HG03469 (cell line): ENCODE measurements around the gene INO80B.

Experiments used
- ATAC-seq: cut with Tn5 transposase; IDR thresholded peaks from one replicate; pipeline ENCODE4 v1.9.1; 2021; ENCODE audit warnings: mild to moderate bottlenecking, moderate library complexity, moderate number of reproducible peaks; ENCODE audit not compliant: unreplicated experiment

The INO80B gene

DNA sequence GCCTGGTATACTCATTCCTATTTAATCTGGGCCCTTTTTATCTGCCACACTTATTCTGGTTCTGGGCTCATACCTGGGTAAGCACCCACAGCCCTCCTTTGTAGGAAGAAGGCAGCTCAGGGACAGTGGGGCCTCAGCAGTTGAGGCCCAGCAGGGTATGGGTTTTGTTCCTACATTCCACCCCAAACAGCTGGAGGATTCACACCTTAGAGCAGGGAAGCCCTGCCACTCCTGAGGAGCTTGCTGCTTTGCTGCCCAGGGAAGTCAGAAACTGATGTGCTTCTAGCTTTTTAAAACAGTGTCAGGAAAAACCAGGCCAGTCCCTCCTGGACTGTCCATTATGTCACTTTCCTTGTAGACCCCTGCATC is 45.7 kb downstream of the INO80B start:
- no peak for ATAC-seq

DNA sequence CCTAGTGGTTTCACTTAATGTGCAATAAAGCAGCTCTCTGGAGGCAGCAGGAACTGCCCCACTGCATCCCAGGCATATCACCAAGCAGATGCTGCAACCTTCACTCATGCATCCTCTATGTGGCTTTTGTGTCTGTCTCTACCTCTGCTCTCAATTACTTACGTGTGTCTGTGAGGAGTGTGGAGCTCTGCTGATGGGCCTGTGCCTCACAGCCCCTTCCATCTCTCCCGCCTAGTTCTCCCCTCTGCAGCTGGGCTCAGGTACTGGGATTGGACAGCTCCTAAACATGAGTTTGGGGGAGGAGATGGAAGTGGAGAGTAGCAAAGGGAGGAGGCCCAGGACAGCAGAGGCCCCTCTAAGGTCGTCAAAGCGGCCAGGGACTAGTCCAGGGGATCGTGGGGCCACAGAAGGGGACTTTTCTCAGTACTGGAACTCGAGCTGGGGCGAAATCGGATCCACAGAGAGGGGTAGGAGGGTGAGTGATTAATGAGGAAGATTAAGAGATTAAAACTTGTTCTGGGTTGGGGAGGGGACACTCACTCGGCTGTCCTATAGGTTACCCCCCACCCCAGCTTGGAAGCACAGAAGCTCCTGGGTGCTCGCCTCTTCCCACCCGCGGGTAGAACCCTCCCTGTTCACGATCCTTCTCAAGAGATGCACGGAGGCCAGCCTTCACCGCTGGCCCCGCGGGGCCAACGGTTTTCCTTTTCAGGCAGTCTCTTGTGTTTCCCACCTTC is 46.6 kb downstream of the INO80B start:
- ATAC-seq: no peak

DNA sequence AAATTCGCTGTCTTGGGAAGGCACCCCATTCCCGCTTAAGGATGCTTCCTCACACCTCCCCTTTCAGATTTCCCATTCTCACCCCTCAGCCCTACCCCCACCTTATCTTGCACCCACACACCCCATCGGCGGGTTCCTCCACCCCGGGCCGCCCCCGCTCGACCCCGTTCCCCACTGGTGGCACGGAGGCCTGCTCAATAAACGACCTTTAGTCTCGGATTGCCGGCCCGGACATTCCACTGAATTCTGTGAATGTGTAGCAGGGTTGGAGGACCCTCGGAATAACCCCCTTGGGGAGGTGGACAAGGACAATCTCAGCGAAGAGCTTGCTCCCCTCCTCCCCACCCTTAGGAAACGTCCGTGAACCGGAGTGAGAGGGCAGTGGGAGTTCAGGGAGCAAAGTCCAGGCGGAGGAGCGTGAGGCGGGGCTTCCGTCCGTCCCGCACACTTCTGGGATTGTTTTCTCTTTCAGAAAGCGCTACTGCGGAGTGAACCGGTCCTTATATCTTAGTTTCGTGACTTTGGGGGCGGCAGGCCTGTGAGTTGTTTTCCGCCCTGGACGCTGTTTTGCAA is 47.3 kb downstream of the INO80B start:
- no peak for ATAC-seq

DNA sequence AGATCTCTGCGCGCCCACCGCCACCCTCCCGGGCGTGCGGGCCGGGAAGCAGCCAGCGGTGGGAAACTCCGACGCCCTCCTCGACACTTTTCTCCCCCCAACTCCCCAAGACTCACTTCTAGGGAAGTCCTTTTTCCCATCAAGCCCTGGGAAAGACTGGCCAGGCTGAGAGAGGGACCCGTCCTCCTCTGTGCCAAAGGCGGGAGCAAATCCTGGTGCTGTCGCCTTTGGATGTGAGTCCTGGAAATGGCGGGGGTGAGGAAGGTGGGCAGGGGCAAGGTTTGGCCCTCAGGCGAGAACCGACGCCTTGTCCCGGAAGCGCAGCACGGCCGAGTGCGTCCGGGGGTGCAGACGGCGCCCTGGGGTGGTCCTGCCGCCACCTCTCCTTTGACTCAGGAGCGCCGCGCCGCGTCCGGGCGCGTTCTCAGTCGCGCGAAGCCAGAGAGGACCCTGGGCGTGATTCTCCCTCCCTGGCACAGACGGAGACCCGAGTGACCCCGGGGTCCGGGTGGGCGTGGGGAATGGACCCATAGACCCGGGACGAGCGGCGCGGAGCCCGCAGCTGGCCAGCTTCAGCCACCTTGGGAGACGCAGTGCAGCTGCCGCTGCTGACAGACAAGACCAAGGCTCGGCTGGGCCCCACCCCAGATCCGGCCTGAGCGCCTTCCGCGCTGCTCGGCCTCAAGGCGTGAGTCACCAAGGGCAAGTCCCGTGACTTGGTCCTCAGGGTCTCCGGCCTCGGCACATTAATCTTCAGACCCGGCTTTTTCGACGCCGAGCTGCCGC is 48.0 kb downstream of the INO80B start:
- ATAC-seq: peak; percentile 34

DNA sequence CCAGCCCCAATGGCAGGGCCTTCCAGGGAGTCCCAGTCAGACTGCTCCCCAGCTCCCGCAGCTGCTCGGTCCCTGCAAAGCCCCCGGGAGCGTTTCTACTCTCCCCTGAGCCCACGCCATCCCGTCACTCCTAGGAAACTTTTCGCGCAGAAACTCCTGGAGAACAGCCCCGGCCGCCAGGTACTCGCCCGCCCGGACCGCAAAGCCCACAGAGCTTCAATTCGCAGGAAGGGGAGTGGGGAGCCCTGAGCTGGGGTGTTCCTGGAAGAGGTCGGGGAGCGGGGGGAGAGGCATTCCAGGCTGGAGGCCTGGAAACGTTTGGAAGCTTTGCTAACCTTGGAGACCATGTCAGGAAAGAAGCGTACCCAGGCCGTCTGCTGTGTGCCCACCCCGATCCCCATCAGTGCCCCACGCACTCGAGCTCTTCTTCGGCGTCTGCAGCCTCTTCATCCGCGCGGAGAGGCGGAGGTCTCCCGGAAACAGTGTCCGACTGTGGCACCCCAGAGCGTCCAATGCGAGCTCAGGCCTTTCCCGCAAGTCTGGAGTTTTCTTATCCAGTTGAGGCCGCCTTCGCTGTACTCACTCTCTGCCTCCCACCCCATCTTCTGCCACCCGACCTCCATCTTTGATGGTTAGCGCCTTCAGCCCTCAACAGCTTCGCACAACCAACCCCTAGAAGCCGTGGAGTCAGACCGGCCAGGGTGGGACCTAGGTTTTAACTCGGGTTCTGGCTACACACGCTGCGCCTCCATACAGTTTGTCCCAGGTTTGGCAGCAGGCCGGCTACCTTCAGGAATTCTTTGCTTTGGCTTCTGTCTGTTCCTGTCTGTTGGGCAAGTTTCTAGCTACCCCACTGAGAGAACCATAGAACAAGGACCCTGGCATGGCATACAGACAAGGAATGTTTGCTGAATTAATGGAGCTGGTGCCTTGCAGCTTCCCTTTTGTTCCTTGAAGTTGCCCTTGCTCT is 48.9 kb downstream of the INO80B start:
- no peak for ATAC-seq

DNA sequence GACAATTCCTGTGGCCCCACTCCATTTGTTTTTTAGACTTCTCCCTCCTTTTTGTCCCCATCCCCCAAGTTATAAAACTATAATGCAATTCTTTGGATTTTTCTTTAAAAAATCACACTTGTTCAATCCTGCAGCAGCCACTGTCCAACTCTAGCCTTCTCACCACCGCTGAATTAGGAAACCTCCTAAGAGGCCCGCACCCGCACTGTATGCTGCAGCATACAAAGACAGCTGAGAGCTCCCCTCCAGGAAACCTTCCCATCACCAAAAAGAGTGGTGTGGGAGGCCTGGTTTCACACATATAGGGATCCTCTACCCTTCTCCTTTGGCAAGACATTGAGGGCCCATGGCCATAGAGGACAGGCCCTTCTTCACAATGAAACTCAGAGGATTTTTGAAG is 49.7 kb downstream of the INO80B start:
- ATAC-seq: no peak

DNA sequence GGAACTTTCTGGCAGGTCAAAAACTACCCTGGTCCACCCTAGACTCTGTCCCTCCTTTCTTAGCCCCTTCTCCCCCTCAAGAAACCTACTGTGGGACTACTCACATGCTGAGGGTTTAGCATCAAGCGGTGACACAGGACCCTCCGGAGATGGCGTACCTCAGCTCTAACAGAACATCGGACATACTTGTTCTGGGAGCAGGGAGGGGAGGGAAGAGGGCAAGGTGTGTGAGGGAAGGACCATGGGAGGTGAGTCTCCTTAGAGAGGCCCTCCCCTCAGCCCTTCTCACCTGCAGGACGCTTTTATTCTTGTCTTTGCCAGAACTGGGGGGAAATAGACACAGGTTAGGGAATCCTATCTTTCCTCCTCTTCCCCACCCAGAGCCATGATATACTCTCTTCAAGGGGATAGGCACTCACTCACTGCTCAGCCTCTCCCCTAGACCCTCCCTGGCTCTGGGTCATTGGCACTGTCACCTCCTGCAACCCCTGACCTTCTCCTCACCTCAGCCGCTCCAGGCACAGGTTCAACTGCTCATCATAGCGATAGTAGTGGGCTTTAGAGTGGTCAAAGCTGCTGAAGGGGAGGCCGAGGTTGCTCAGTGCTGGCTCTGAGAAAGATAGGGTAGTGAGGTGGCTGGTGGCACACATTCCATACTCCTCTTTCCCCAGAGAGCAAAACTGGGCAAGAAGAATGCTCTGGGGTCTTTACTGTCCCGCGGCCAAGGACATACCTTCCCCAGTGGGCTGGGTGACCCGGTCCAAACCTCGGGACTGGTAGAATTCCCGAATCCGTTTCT is 50.8 kb downstream of the INO80B start:
- ATAC-seq: no peak

DNA sequence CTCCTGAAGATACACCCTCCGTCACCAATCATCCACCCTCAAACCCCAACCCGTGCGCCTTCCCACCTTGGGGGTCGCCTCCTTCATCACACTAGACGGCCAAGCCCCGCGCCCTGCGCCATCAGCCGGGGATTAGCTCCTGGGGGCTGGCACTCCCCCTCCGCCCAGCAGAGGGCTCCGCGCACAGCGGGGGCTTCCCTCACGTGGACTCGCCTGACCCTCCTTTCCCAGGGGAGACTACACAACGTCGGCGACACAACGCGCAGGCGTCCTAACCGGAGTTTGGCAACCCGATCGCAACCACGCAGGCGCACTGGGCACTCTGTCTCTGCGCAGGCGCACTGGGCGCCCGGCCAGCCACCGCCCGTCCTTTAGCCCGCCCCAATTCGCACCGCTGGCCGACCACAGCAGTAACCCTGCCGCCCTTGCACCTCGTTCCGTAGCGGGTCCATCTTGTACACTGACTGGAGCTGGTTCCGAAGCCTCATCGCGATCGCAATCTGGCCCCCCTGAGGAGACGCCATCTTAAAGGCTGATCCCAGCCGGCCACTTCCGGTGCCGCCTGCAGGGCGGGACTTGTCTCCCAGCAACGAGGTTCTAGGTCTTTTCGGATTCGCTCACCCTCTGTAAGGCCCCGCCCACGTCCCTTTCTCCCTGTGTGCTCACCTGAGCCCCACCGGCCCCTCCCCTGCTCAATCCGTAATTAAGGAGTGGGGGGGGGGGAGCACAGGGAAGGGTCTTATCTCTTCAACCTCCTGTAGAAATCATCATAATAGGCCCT is 52.4 kb downstream of the INO80B start, which contains the start of gene PCGF1:
Gene PCGF1, minus strand, starts transcription at position 551 of the 781 bp plus-strand sequence. Its CDS starts 27 bp downstream, at position 524.
- peak; percentile 78 for ATAC-seq
